SK-N-SH treated with all-trans-retinoic acid at 6 μM for 48 hours (cell line): ENCODE measurements around the gene DPP6.

ENCODE experiments used
- OSR1 ChIP-seq: fragments of 250-450 bp; sonication (Bioruptor Pico); IDR thresholded peaks from 2 replicates; pipeline ENCODE4 v1.8.0; 2022; ENCODE audit warnings: moderate library complexity, mild to moderate bottlenecking, inconsistent platforms
- RARB ChIP-seq: fragments of 250-450 bp; sonication (Bioruptor Pico); IDR thresholded peaks from 2 replicates; pipeline ENCODE4 v1.8.0; 2021; ENCODE audit warnings: mild to moderate bottlenecking, moderate library complexity
- ZNF70 ChIP-seq: fragments of 450-650 bp; formaldehyde crosslinking; IDR thresholded peaks from 2 replicates; pipeline ENCODE4 v1.5.0; 2020; ENCODE audit warnings: mild to moderate bottlenecking, moderate library complexity
- TF ChIP-seq, protein P1 (sequence below): fragments of 250-450 bp; sonication (Bioruptor Pico); IDR thresholded peaks from 2 replicates; pipeline ENCODE4 v1.8.0; 2020; ENCODE audit warnings: mild to moderate bottlenecking, moderate library complexity, borderline replicate concordance

- no peak for TF ChIP-seq ZNF70
- TF ChIP-seq, protein P1, sequence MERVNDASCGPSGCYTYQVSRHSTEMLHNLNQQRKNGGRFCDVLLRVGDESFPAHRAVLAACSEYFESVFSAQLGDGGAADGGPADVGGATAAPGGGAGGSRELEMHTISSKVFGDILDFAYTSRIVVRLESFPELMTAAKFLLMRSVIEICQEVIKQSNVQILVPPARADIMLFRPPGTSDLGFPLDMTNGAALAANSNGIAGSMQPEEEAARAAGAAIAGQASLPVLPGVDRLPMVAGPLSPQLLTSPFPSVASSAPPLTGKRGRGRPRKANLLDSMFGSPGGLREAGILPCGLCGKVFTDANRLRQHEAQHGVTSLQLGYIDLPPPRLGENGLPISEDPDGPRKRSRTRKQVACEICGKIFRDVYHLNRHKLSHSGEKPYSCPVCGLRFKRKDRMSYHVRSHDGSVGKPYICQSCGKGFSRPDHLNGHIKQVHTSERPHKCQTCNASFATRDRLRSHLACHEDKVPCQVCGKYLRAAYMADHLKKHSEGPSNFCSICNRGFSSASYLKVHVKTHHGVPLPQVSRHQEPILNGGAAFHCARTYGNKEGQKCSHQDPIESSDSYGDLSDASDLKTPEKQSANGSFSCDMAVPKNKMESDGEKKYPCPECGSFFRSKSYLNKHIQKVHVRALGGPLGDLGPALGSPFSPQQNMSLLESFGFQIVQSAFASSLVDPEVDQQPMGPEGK, result no peak
- no peak for TF ChIP-seq OSR1 (CRISPR knock-in tag)
- TF ChIP-seq RARB, result no peak
These were observed 629.8 kb downstream of the DPP6 start for GRCh38 chr7:154682003-154682402.
